Measurements from ENCODE around the gene PPP1R12B.
A peak's percentile ranks its signal among the peaks of the same experiment; 100 is the strongest.
"Not testable (repeated sequence)": the region's sequence is repeated elsewhere in the genome, so short reads cannot be mapped to it uniquely, and the experiment has no call there.

The PPP1R12B gene

DNA sequence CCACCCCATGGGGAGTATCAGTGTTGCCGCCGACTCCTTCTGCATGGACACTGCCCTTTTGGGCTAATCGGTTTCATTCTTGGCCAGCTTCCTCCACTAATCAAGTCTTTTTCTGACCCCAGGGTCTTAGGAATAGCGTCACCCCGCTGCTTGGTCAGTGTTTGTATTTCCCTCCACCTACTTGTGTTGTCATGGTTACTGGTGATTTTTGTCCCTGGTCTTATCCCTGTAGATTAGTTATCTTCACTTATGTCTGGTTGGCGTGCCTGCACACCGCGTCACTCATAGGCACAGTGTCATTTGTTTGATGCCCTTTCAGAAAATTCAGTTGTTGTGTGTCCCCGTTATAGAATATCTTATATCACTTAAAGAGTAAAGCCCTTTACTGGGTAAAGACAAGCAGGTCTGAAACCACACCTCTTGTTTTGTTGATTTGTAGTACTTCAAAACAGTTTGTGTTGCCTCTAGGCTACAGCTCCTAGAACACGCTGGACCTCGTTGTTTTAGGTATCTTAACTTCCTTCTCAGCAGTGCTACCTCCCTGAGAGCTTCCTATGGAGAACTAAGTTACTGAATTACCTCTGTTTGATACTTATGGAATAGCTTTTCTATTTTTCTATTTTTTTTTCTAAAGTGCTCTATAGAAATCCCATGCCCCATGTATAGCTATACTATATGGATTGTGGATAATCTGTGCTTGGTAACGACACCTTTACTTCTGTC is 868 bp downstream of the PPP1R12B start:
- Histone ChIP-seq H3K36me3 (ENCODE audit: insufficient read depth, low read length) (no peaks in the 10 kb centered on the region), H3K4me3 (ENCODE audit: low read depth in 1 of 2, low read length in 2 of 2) (peak overlapping the region; percentile 82 to 97), H3K4me1 (ENCODE audit: insufficient read depth, low read length) (peaks cover 11% of the 10 kb centered on the region), H3K27me3 (ENCODE audit: control insufficient read depth in 1 of 2, insufficient read depth in 2 of 2, low read length in 2 of 2) (no peaks in the 10 kb centered on the region), H3K9me3 (ENCODE audit: low read length) (no peaks in the 10 kb centered on the region), H3K27ac (ENCODE audit: low read depth, low read length) (peak overlapping the region; percentile 84), H3K9ac (ENCODE audit: low read length) (peak overlapping the region; percentile 53)

DNA sequence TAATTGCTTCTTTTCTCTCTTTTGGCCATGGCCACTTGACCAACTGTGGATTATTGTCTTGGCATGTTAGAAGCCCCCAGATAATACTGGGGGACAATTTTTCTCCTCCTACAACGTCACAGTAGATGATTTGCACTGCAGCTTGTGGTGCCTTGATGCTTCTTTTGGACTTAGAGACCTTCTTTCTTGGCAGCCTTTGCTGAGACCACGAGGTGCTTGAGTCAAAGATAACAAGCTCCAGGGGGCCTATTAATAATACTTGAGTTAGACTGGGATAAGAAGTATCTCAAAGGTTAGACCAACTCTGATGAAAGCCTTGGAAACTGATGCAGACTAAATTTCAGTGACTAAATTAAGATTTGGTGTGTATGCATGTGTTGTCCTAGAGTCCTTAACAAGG is 3.2 kb downstream of the PPP1R12B start:
- H3K9me3 ChIP-seq (ENCODE audit: low read length) = no peaks in the 10 kb centered on the region
- peaks cover 11% of the 10 kb centered on the region for H3K4me1 ChIP-seq (ENCODE audit: insufficient read depth, low read length)
- H3K27me3 ChIP-seq (ENCODE audit: control insufficient read depth in 1 of 2, insufficient read depth in 2 of 2, low read length in 2 of 2) = no peaks in the 10 kb centered on the region
- no peak overlapping the region for H3K4me3 ChIP-seq (ENCODE audit: low read depth in 1 of 2, low read length in 2 of 2)
- no peak overlapping the region for H3K9ac ChIP-seq (ENCODE audit: low read length)
- no peaks in the 10 kb centered on the region for H3K36me3 ChIP-seq (ENCODE audit: insufficient read depth, low read length)
- no peak overlapping the region for H3K27ac ChIP-seq (ENCODE audit: low read depth, low read length)

DNA sequence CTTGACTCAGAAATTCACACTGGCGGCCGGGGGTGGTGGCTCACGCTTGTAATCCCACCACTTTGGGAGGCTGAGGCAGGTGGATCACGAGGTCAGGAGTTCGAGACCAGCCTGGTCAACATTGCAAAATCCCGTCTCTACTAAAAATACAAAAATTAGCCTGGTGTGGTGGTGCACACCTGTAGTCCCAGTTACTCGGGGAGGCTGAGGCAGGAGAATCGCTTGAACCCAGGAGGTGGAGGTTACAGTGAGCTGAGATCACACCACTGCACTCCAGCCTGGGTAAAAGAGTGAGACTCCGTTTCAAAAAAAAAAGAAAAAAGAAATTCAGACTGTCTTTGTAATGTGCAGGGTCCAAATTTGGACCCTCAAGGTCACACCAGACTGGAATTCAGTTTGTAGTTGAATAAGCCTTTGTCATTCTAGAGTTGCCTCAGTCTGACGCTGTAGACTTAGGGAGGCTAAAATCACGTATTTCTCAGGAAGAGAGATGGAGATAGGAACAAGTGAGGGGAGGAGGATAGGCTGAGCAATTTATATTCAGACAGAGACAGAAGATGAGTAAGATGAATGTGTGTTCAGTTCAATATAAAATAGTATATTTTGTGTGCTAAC is 4.2 kb downstream of the PPP1R12B start:
- not testable (repeated sequence) for H3K27ac ChIP-seq (ENCODE audit: low read depth, low read length)

DNA sequence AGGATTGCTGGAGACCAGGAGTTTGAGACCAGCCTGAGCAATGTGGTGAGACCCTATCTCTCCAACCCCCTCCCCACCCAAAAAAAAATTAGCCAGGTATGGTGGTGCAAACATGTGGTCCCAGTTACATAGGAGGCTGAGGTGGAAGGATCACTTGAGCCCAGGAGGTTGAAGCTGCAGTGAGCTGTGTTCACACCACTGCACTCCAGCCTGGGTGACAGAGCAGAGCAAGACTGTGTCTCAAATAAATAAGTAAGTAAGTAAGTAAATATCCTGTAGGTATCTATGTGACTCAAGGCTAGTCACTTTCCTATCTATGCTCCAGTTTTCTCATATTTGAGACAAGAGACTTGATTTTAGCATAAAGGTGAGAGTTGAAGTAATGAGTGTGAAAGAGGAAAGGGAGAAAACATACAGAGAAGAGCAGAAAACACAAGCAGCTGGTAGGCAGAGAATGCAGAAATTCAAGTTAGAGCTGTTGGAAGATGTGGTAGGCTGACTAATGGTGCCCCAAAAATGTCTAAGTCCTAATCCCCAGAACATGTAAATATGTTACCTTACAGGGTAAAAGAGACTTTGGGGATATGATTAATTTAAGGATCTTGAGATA is 7.5 kb downstream of the PPP1R12B start:
- Histone ChIP-seq H3K36me3 (ENCODE audit: insufficient read depth, low read length) (no peaks in the 10 kb centered on the region), H3K4me1 (ENCODE audit: insufficient read depth, low read length) (no peaks in the 10 kb centered on the region), H3K9ac (ENCODE audit: low read length) (no peak overlapping the region), H3K27ac (ENCODE audit: low read depth, low read length) (no peak overlapping the region), H3K9me3 (ENCODE audit: low read length) (no peaks in the 10 kb centered on the region), H3K27me3 (ENCODE audit: control insufficient read depth in 1 of 2, insufficient read depth in 2 of 2, low read length in 2 of 2) (no peaks in the 10 kb centered on the region), H3K4me3 (ENCODE audit: low read depth in 1 of 2, low read length in 2 of 2) (no peak overlapping the region)

More for the DNA sequence above, 4.2 kb downstream of the PPP1R12B start:
- not testable (repeated sequence) for H3K9me3 ChIP-seq (ENCODE audit: low read length); H3K27me3 ChIP-seq (ENCODE audit: control insufficient read depth in 1 of 2, insufficient read depth in 2 of 2, low read length in 2 of 2); H3K36me3 ChIP-seq (ENCODE audit: insufficient read depth, low read length); H3K4me3 ChIP-seq (ENCODE audit: low read depth in 1 of 2, low read length in 2 of 2); H3K9ac ChIP-seq (ENCODE audit: low read length)
- peaks cover 11% of the 10 kb centered on the region for H3K4me1 ChIP-seq (ENCODE audit: insufficient read depth, low read length)

DNA sequence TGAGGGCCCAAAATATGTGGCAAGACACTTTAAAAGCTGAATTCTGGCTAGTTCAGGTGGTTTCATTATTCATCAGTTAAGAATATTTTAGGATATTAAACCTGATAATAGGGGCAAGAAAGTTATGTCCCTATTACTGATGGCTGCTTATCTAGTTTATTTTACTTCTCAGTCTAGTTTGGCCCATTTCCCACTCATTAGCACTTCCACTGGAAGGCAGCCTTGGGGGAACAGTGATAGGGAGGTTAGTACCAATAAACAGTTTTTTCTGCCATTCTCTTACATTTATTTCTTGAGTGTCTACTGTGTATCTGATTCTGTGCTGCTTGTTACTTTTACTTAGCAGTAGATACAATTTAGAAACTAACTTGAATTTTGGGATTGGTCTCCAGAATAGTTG is 9.0 kb downstream of the PPP1R12B start:
- Histone ChIP-seq H3K9me3 (ENCODE audit: low read length) (no peaks in the 10 kb centered on the region), H3K4me1 (ENCODE audit: insufficient read depth, low read length) (no peaks in the 10 kb centered on the region), H3K36me3 (ENCODE audit: insufficient read depth, low read length) (no peaks in the 10 kb centered on the region), H3K4me3 (ENCODE audit: low read depth in 1 of 2, low read length in 2 of 2) (no peak overlapping the region), H3K27me3 (ENCODE audit: control insufficient read depth in 1 of 2, insufficient read depth in 2 of 2, low read length in 2 of 2) (no peaks in the 10 kb centered on the region), H3K27ac (ENCODE audit: low read depth, low read length) (no peak overlapping the region), H3K9ac (ENCODE audit: low read length) (no peak overlapping the region)

DNA sequence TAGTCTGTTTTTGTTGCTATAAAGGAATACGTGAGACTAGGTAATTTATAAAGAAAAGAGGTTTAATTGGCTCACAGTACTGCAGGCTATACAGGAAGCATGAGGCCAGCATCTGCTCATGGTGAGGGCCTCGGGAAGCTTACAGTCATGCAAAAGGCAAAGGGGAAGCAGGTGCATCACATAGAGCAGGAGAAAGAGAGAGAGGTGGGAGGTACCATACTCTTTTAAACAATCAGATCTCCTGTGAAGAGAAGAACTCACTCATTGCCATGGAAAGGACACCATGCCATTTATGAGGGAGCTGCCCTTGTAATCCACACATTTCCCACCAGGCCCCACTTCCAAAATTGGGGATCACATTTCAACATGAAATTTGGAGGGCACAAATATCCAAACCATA is 12.7 kb downstream of the PPP1R12B start:
- no peak overlapping the region for H3K4me3 ChIP-seq (ENCODE audit: low read depth in 1 of 2, low read length in 2 of 2)
- no peaks in the 10 kb centered on the region for H3K4me1 ChIP-seq (ENCODE audit: insufficient read depth, low read length)
- no peaks in the 10 kb centered on the region for H3K36me3 ChIP-seq (ENCODE audit: insufficient read depth, low read length)

DNA sequence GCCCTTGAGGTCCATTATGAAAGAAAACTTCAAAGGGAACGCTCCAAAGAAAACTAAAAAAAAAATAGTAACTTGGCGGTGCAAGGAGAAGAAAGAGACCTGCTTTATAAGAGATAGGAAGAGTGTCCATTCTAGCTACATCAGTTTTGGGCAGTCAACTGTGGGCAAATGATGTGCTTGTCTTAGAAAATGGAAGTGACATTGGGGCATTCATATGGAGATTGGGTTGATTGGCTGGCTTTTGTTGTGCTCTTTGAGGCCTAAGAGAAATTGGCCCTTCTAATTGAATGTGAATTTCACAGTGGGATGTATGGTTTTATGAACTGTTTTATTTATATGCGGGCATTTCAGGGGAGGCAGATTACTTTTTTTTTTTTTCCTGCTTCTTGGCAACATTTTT is 13.2 kb downstream of the PPP1R12B start:
- Histone ChIP-seq H3K4me1 (ENCODE audit: insufficient read depth, low read length) (no peaks in the 10 kb centered on the region), H3K9ac (ENCODE audit: low read length) (no peak overlapping the region), H3K36me3 (ENCODE audit: insufficient read depth, low read length) (no peaks in the 10 kb centered on the region), H3K9me3 (ENCODE audit: low read length) (no peaks in the 10 kb centered on the region), H3K27ac (ENCODE audit: low read depth, low read length) (no peak overlapping the region), H3K4me3 (ENCODE audit: low read depth in 1 of 2, low read length in 2 of 2) (no peak overlapping the region), H3K27me3 (ENCODE audit: control insufficient read depth in 1 of 2, insufficient read depth in 2 of 2, low read length in 2 of 2) (no peaks in the 10 kb centered on the region)

More for the DNA sequence above, 12.7 kb downstream of the PPP1R12B start:
- Histone ChIP-seq H3K9me3 (ENCODE audit: low read length) (no peaks in the 10 kb centered on the region), H3K9ac (ENCODE audit: low read length) (no peak overlapping the region), H3K27ac (ENCODE audit: low read depth, low read length) (no peak overlapping the region), H3K27me3 (ENCODE audit: control insufficient read depth in 1 of 2, insufficient read depth in 2 of 2, low read length in 2 of 2) (no peaks in the 10 kb centered on the region)

DNA sequence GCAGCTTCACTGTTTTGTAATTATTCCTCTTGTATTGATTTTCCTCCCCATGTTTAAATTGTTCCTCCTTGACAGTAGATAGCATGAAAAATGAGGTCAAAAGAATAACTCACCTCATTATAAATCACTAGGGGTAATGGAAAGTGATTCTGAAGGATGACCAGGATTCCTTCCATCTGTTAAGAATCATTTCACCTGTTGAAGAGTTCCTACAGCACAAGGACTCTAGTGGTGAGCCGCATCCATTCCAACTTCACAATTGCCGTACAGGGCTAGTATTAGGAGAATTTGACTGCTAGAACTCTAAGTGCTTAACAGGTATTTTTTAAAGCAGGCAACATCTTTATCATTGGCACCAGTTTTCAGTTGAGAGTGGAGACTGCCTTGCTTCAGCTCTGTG is 13.7 kb downstream of the PPP1R12B start:
- no peaks in the 10 kb centered on the region for H3K4me1 ChIP-seq (ENCODE audit: insufficient read depth, low read length)
- H3K4me3 ChIP-seq (ENCODE audit: low read depth in 1 of 2, low read length in 2 of 2) = no peak overlapping the region
- no peaks in the 10 kb centered on the region for H3K9me3 ChIP-seq (ENCODE audit: low read length)
- H3K27ac ChIP-seq (ENCODE audit: low read depth, low read length) = no peak overlapping the region
- H3K9ac ChIP-seq (ENCODE audit: low read length) = no peak overlapping the region
- H3K36me3 ChIP-seq (ENCODE audit: insufficient read depth, low read length) = no peaks in the 10 kb centered on the region
- no peaks in the 10 kb centered on the region for H3K27me3 ChIP-seq (ENCODE audit: control insufficient read depth in 1 of 2, insufficient read depth in 2 of 2, low read length in 2 of 2)

DNA sequence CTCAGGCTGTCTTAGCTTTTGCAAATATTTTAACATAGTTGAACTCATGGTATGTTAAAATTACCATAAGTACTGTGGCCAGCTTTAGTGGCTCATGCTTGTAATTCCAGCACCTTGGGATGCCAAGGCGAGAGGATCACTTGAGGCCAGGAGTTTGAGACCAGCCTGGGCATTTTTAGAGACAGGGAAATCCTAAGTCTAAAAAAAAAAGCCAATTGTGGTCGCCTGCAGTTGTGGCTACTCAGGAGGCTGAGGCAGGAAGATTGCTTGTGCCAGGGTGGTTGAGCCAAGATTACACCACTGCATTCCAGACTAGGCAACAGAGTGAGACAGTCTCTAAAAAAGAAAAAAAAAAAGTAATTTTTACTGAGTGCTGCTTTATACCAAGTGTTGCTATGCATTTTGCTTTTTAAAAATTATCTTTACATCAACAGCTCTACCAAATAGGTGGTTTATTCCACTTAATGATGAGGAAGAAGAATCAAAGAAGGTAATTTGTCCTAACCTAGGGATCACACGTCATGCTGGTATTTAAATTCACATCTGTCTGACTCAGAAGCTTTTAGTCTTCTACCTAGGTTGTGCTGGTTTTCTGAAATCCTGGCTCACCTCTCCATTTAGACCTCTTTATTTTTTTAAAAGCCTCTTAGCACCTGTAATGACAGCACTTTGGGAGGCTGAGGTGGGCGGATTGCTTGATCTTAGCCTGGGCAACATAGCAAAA is 16.8 kb downstream of the PPP1R12B start:
- Histone ChIP-seq H3K27ac (ENCODE audit: low read depth, low read length) (no peak overlapping the region), H3K9me3 (ENCODE audit: low read length) (no peaks in the 10 kb centered on the region), H3K9ac (ENCODE audit: low read length) (no peak overlapping the region), H3K36me3 (ENCODE audit: insufficient read depth, low read length) (no peaks in the 10 kb centered on the region), H3K4me1 (ENCODE audit: insufficient read depth, low read length) (no peaks in the 10 kb centered on the region), H3K27me3 (ENCODE audit: control insufficient read depth in 1 of 2, insufficient read depth in 2 of 2, low read length in 2 of 2) (no peaks in the 10 kb centered on the region), H3K4me3 (ENCODE audit: low read depth in 1 of 2, low read length in 2 of 2) (no peak overlapping the region)

DNA sequence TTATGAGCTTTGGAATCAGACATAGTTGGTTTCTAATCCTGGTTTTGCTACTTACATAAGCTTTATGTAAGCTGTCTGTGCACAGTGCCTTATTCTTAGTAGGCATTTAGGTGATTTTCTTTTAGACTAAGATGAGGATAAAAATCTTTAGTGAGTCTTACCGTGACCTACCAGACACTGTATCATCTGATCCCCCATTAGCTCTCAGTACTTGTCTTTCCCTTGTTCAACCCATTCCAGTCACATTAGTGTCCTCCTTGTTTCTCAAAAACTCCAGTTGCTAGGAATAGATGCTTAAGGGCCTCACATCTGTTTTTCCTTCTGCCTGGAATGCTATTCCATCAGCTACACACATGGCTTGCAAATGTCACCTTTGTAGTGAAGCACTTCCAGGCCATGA is 18.8 kb downstream of the PPP1R12B start:
- Histone ChIP-seq H3K4me1 (ENCODE audit: insufficient read depth, low read length) (no peaks in the 10 kb centered on the region), H3K27me3 (ENCODE audit: control insufficient read depth in 1 of 2, insufficient read depth in 2 of 2, low read length in 2 of 2) (no peaks in the 10 kb centered on the region), H3K4me3 (ENCODE audit: low read depth in 1 of 2, low read length in 2 of 2) (no peak overlapping the region), H3K9ac (ENCODE audit: low read length) (no peak overlapping the region), H3K27ac (ENCODE audit: low read depth, low read length) (no peak overlapping the region), H3K9me3 (ENCODE audit: low read length) (no peaks in the 10 kb centered on the region), H3K36me3 (ENCODE audit: insufficient read depth, low read length) (no peaks in the 10 kb centered on the region)

DNA sequence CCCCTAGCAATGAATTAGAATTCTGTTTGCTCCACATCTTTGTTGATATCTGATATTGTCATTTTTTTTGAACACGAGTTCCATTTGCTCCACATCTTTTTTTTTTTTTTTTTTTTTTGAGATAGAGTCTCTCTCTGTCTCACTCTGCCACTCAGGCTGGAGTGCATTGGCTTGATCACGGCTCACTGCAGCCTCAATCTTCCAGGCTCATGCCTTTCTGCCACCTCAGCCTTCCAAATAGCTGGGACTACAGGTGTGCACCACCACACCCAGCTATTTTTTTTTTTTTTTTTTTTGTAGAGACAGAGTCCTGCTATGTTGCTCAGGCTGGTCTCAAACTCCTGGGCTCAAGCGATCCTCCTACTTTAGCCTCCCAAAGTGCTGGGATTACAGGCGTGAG is 22.4 kb downstream of the PPP1R12B start:
- H3K4me1 ChIP-seq (ENCODE audit: insufficient read depth, low read length); H3K9ac ChIP-seq (ENCODE audit: low read length); H3K36me3 ChIP-seq (ENCODE audit: insufficient read depth, low read length); H3K27ac ChIP-seq (ENCODE audit: low read depth, low read length); H3K9me3 ChIP-seq (ENCODE audit: low read length); H3K4me3 ChIP-seq (ENCODE audit: low read depth in 1 of 2, low read length in 2 of 2); H3K27me3 ChIP-seq (ENCODE audit: control insufficient read depth in 1 of 2, insufficient read depth in 2 of 2, low read length in 2 of 2): not testable (repeated sequence)

Data from muscle layer of colon (tissue), 2 donors.